ENCODE data around the gene LIMCH1. TPM values are rescaled to one million over a fixed set of nuclear protein-coding genes. Genes with fewer than 3 reads are reported as not detected.
"Not testable (repeated sequence)": the region's sequence is repeated elsewhere in the genome, so short reads cannot be mapped to it uniquely, and the experiment has no call there.

The LIMCH1 gene
- total RNA-seq, 1 experiment from 2014 or later = 19.7 TPM

DNA sequence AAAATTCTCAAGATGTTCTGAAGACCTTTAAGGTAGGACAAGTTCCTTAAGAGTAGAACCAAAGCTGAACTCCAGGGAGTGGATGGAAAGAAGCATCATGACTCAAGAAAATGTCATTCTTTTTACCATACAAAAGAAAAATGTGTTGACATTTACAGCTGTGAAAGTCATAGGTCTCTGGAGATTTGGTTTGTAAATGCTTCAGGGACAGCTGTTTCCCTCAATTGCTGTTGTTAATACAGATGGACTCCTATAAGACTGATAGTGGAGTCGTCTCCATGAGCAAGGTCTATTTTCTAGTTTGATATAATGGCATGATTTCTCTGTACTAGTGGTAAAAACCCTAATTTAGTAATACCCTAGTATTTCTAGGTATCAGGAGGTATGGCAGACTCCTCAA lies 108.9 kb downstream of the LIMCH1 start:
- Histone ChIP-seq H3K27ac (ENCODE audit: low read length) (no peak overlapping the region), H3F3A (ENCODE audit: low read length, unreplicated experiment) (no peaks in the 10 kb centered on the region), H3K4me3 (ENCODE audit: low read length) (no peak overlapping the region), H3K9me2 (replicated peaks; ENCODE audit: low read length) (no peaks in the 10 kb centered on the region), H3K9ac (ENCODE audit: low read length) (no peak overlapping the region), H3K4me1 (ENCODE audit: insufficient read depth, low read length) (no peaks in the 10 kb centered on the region), H3K36me3 (ENCODE audit: low read depth, low read length) (no peaks in the 10 kb centered on the region; the same call in 1 of the 2 replicates), H3K4me2 (ENCODE audit: low read length) (no peak overlapping the region), H3K79me2 (ENCODE audit: low read length) (no peaks in the 10 kb centered on the region), H2AFZ (ENCODE audit: low read length) (no peak overlapping the region), H3K27me3 (ENCODE audit: low read length) (no peaks in the 10 kb centered on the region), H4K20me1 (ENCODE audit: low read length) (no peaks in the 10 kb centered on the region), H3K9me3 (ENCODE audit: low read length) (no peaks in the 10 kb centered on the region)
- POLR2A ChIA-PET (ENCODE audit: unreplicated experiment) = no interaction called here
- CTCF ChIA-PET = no interaction called here
- intact Hi-C loops (cut with micrococcal nuclease) = no loop called here
- no peak for TF ChIP-seq EZH2 (IDR thresholded peaks at IDR 0.05; ENCODE audit: low read length, unreplicated experiment)
- TF ChIP-seq, protein P1, sequence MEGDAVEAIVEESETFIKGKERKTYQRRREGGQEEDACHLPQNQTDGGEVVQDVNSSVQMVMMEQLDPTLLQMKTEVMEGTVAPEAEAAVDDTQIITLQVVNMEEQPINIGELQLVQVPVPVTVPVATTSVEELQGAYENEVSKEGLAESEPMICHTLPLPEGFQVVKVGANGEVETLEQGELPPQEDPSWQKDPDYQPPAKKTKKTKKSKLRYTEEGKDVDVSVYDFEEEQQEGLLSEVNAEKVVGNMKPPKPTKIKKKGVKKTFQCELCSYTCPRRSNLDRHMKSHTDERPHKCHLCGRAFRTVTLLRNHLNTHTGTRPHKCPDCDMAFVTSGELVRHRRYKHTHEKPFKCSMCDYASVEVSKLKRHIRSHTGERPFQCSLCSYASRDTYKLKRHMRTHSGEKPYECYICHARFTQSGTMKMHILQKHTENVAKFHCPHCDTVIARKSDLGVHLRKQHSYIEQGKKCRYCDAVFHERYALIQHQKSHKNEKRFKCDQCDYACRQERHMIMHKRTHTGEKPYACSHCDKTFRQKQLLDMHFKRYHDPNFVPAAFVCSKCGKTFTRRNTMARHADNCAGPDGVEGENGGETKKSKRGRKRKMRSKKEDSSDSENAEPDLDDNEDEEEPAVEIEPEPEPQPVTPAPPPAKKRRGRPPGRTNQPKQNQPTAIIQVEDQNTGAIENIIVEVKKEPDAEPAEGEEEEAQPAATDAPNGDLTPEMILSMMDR (conservative IDR thresholded peaks at IDR 0.05; ENCODE audit: low read depth, low read length) = no peak
- no peak for TF ChIP-seq EZH2phosphoT487 (IDR thresholded peaks at IDR 0.05; ENCODE audit: borderline replicate concordance, low read length)
- BruUV-seq (replicated peaks) = no TSS peak
- ATAC-seq = no peak
- no peak for DNase-seq

DNA sequence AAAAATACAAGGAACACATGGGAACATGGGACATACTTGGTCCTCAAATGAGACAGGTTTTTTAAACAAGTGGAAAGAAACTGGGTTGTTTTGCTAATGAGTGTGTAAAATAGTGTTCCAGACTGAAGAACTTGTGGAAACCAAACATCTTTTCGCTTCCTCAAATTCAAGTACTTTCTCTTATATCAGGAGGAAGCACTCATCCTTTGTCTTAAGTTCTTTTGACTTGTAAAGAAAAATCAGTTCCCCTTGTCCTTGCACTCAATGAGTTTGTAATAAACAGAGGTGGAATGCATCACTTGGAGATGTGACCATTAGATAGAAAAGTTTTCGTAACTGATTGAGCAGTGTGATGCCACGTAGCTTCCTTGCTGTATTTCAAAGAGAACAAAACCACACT lies 109.4 kb downstream of the LIMCH1 start:
- no peak for DNase-seq
- ChIA-PET CTCF (no interaction called here), POLR2A (ENCODE audit: unreplicated experiment) (no interaction called here)
- Histone ChIP-seq H2AFZ (ENCODE audit: low read length) (no peak overlapping the region), H3K79me2 (ENCODE audit: low read length) (no peaks in the 10 kb centered on the region), H3F3A (ENCODE audit: low read length, unreplicated experiment) (no peaks in the 10 kb centered on the region), H4K20me1 (ENCODE audit: low read length) (no peaks in the 10 kb centered on the region), H3K9me2 (replicated peaks; ENCODE audit: low read length) (no peaks in the 10 kb centered on the region), H3K27me3 (ENCODE audit: low read length) (no peaks in the 10 kb centered on the region), H3K9ac (ENCODE audit: low read length) (no peak overlapping the region), H3K27ac (ENCODE audit: low read length) (no peak overlapping the region), H3K36me3 (ENCODE audit: low read depth, low read length) (no peaks in the 10 kb centered on the region; the same call in 1 of the 2 replicates), H3K4me1 (ENCODE audit: insufficient read depth, low read length) (no peaks in the 10 kb centered on the region), H3K4me2 (ENCODE audit: low read length) (no peak overlapping the region), H3K9me3 (ENCODE audit: low read length) (no peaks in the 10 kb centered on the region), H3K4me3 (ENCODE audit: low read length) (no peak overlapping the region)
- no peak for ATAC-seq
- TF ChIP-seq, protein P1 (conservative IDR thresholded peaks at IDR 0.05; ENCODE audit: low read depth, low read length) = no peak
- TF ChIP-seq EZH2 (IDR thresholded peaks at IDR 0.05; ENCODE audit: low read length, unreplicated experiment) (no peak), EZH2phosphoT487 (IDR thresholded peaks at IDR 0.05; ENCODE audit: borderline replicate concordance, low read length) (no peak)
- no TSS peak for BruUV-seq (replicated peaks)
- intact Hi-C loops (cut with micrococcal nuclease) = no loop called here

DNA sequence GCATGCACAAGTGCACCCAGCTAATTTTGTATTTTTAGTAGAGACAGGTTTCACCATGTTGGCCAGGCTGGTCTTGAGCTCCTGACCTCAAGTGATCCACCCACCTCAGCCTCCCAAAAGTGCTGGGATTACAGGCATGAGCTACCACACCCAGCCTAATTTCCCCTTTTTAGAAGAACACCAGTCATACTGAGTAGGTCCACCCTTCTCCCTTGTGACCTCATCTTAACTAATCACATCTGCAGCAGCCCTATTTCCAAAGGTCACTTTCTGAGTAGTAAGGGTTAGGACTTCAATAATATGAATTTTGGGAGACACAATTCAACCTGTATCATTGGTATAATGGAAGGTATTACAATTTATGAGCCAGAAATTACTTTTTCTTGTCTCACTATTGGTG lies 113.2 kb downstream of the LIMCH1 start:
- intact Hi-C loops (cut with micrococcal nuclease); H3K27me3 ChIP-seq (ENCODE audit: low read length); H2AFZ ChIP-seq (ENCODE audit: low read length); H3K79me2 ChIP-seq (ENCODE audit: low read length); H3K27ac ChIP-seq (ENCODE audit: low read length); DNase-seq; H3K9ac ChIP-seq (ENCODE audit: low read length); POLR2A ChIA-PET (ENCODE audit: unreplicated experiment); H3K36me3 ChIP-seq (ENCODE audit: low read depth, low read length); H3K4me2 ChIP-seq (ENCODE audit: low read length); H4K20me1 ChIP-seq (ENCODE audit: low read length); H3K9me3 ChIP-seq (ENCODE audit: low read length); CTCF ChIA-PET; H3K9me2 ChIP-seq (replicated peaks; ENCODE audit: low read length); H3K4me3 ChIP-seq (ENCODE audit: low read length); H3F3A ChIP-seq (ENCODE audit: low read length, unreplicated experiment); BruUV-seq (replicated peaks); ATAC-seq: not testable (repeated sequence)
- peaks cover 16% of the 10 kb centered on the region for H3K4me1 ChIP-seq (ENCODE audit: insufficient read depth, low read length)

All from PC-3 (cell line).